Lung (tissue), 12 donors: ENCODE results near the gene IST1. TPM values are rescaled to one million over a fixed set of nuclear protein-coding genes. Genes with fewer than 3 reads are reported as not detected.

Experiments used
- ATAC-seq: fragments of 200-7000 bp; cut with Tn5 transposase; one replicate; pipeline ENCODE4 v1.9.1; 2020; ENCODE audit warnings: moderate number of reproducible peaks; ENCODE audit not compliant: insufficient read depth, low FRiP score
- DNase-seq, 3 donors: peaks; one replicate each; pipeline ENCODE4 v3.0.0-alpha.2; 2013 to 2017
- H3K27ac ChIP-seq, 2 donors: one replicate each; pipeline ENCODE4 v1.5.1; 2013; ENCODE audit warnings: mild to moderate bottlenecking in 2 of 2, moderate library complexity in 2 of 2, control low read depth in 1 of 2, inconsistent platforms in 1 of 2, low read depth in 1 of 2, low read length in 1 of 2
- H3K27me3 ChIP-seq, 3 donors: one replicate each; pipeline ENCODE4 v1.5.1; 2013; ENCODE audit warnings: low read length in 2 of 3; ENCODE audit not compliant: control insufficient read depth in 3 of 3, insufficient read depth in 3 of 3
- H3K36me3 ChIP-seq, 4 donors: one replicate each; pipeline ENCODE4 v1.5.1; 2013; ENCODE audit warnings: low read length in 4 of 4, mild to moderate bottlenecking in 1 of 4, moderate library complexity in 1 of 4; ENCODE audit not compliant: control insufficient read depth in 4 of 4, insufficient read depth in 4 of 4
- H3K4me1 ChIP-seq, 5 donors: one replicate each; pipeline ENCODE4 v1.5.1; 2013; ENCODE audit warnings: low read length in 5 of 5, mild to moderate bottlenecking in 2 of 5, moderate library complexity in 1 of 5; ENCODE audit not compliant: control insufficient read depth in 5 of 5, insufficient read depth in 5 of 5
- H3K4me3 ChIP-seq: one replicate; pipeline ENCODE4 v1.5.1; 2013; ENCODE audit warnings: mild to moderate bottlenecking, control low read depth, moderate library complexity
- H3K9ac ChIP-seq, 2 donors: one replicate each; pipeline ENCODE4 v1.5.1; 2013; ENCODE audit warnings: low read length in 2 of 2, control low read depth in 1 of 2; ENCODE audit not compliant: insufficient read depth in 1 of 2
- H3K9me3 ChIP-seq, 4 donors: one replicate each; pipeline ENCODE4 v1.5.1; 2013; ENCODE audit warnings: low read length in 3 of 4, mild to moderate bottlenecking in 1 of 4, moderate library complexity in 1 of 4; ENCODE audit not compliant: control insufficient read depth in 4 of 4, insufficient read depth in 3 of 4
- CTCF ChIP-seq: IDR thresholded peaks from 2 replicates; pipeline ENCODE4 v1.5.1; 2012; ENCODE audit warnings: mild to moderate bottlenecking; ENCODE audit errors: control extremely low read depth, extremely low read depth
- WGBS, 2 donors: extraction: QIAGEN DNeasy Blood & Tissue Kit; methylation state at CpG; one replicate each; pipeline ENCODE4 v1.1.7; 2013; 5-methylcytosine and 5-hydroxymethylcytosine counted together
- polyA plus RNA-seq, 2 donors: library from polyadenylated mRNA; stranded (reverse); fragments of 200-250 nt; gene quantifications; one replicate each; pipeline ENCODE4 v1.2.1, GENCODE V29; 2013
- total RNA-seq, 2 donors: library from RNA; depleted of rRNA in 1 of 2; stranded (reverse); fragments of >200 nt in 1 of 2; gene quantifications; one replicate each; pipeline ENCODE4 v1.2.1, GENCODE V29; 2014 to 2021
- donor health status: control.
- donor health status: control.
- donor health status: Bipolar disorder and iron deficiency.
- donor health status: healthy.
- donor health status: DM: yes; HTN: yes; CAD: no.

IST1 gene
- total and polyA plus RNA-seq, 4 donors: 77.4 to 236 (median 146) TPM

GRCh38 chr16:71961066-71962039 lies 66.0 kb downstream of the IST1 start:
- Histone ChIP-seq H3K9ac (no peak overlapping the region), H3K27me3 (no peaks in the 10 kb centered on the region), H3K36me3 (no peaks in the 10 kb centered on the region), H3K4me1 (no peaks in the 10 kb centered on the region), H3K4me3 (no peak overlapping the region), H3K27ac (no peak overlapping the region), H3K9me3 (no peaks in the 10 kb centered on the region)
- TF ChIP-seq CTCF: peak; percentile 79
- DNase-seq (peak; percentile 78 to 81 (median 81)), ATAC-seq (peak; percentile 72)
- 58 to 67% methylated on average over 14 of the region's 14 CpGs for WGBS, 2 donors

- Histone ChIP-seq H3K36me3 (no peaks in the 10 kb centered on the region), H3K9me3 (no peaks in the 10 kb centered on the region), H3K4me3 (no peak overlapping the region), H3K4me1 (no peaks in the 10 kb centered on the region), H3K27me3 (no peaks in the 10 kb centered on the region), H3K9ac (no peak overlapping the region), H3K27ac (no peak overlapping the region)
- ATAC-seq: no peak
- 62 to 72% methylated on average over 9 of the region's 9 CpGs for WGBS, 2 donors
- no peak for TF ChIP-seq CTCF
- DNase-seq: no peak
These were observed 68.0 kb downstream of the IST1 start for GRCh38 chr16:71963125-71963875.

GRCh38 chr16:71965223-71965622 lies 69.9 kb downstream of the IST1 start:
- Histone ChIP-seq H3K9me3 (no peaks in the 10 kb centered on the region), H3K4me1 (no peaks in the 10 kb centered on the region), H3K36me3 (no peaks in the 10 kb centered on the region), H3K27ac (no peak overlapping the region), H3K4me3 (no peak overlapping the region), H3K27me3 (no peaks in the 10 kb centered on the region), H3K9ac (no peak overlapping the region)
- DNase-seq (peak in 1 of 3 donors; percentile 3), ATAC-seq (no peak)
- WGBS, 2 donors: 82 to 91% methylated on average over 4 of the region's 4 CpGs
- no peak for TF ChIP-seq CTCF
